Measurements from ENCODE around the gene MRTFA.
"Not testable (repeated sequence)": the region's sequence is repeated elsewhere in the genome, so short reads cannot be mapped to it uniquely, and the experiment has no call there.

Gene MRTFA

GRCh38 chr22:40586781-40587180, 49.7 kb downstream of the MRTFA start:
- H4K20me1 ChIP-seq, result peaks cover 32% of the 10 kb centered on the region
- no peak overlapping the region for H3K27ac ChIP-seq
- peaks cover 16% of the 10 kb centered on the region for H3K9me3 ChIP-seq
- no peak overlapping the region for H3K4me3 ChIP-seq
- no peaks in the 10 kb centered on the region for H3K27me3 ChIP-seq
- TF ChIP-seq Cebpa-rat (IDR thresholded peaks at IDR 0.05), result no peak
- no peak overlapping the region for H3K9ac ChIP-seq
- H3K4me2 ChIP-seq, result no peak overlapping the region
- peaks cover 60% of the 10 kb centered on the region for H3K36me3 ChIP-seq
- no peaks in the 10 kb centered on the region for H3K4me1 ChIP-seq

DNA sequence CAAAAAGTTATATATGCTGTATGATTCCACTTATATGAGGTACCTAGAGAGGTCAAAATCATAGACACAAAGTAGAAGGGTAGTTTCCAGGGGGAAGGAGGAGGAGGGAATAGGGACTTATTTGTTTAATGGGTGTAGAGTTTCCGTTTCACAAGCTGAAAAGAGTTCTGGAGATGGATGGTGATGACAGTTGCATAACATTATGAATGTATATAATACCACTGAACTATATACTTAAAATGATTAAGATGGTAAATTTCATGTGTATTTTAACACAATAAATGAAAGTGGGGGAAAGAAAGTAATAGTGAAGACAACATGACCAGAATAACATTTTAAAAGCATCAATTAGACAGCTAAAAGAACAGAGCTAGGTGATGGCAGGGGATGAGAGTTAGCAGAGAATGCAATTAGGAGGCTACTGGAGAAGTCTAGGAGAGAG, 51.2 kb downstream of the MRTFA start:
- peaks cover 16% of the 10 kb centered on the region for H3K9me3 ChIP-seq
- no peak overlapping the region for H3K4me2 ChIP-seq
- no peaks in the 10 kb centered on the region for H3K4me1 ChIP-seq
- H3K36me3 ChIP-seq, result peaks cover 57% of the 10 kb centered on the region
- H3K4me3 ChIP-seq, result no peak overlapping the region
- H3K27ac ChIP-seq, result no peak overlapping the region
- no peak for TF ChIP-seq Cebpa-rat (IDR thresholded peaks at IDR 0.05)
- no peak overlapping the region for H3K9ac ChIP-seq
- H3K27me3 ChIP-seq, result no peaks in the 10 kb centered on the region
- peaks cover 25% of the 10 kb centered on the region for H4K20me1 ChIP-seq

DNA sequence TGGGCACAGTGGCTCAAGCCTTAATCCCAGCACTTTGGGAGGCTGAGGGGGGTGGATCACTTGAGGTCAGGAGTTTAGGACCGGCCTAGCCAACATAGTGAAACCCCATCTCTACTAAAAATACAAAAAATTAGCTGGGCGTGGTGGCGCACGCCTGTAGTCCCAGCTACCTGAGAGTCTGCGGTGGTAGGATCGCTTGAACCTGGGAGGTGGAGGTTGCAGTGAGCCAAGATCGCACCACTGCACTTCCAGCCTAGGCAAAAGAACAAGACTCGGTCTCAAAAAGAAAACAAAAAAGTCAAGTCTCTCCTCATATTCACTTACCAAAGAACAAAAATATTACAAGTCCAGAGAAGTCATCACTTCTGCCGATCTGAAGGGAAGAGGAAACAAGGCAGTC, 51.8 kb downstream of the MRTFA start:
- H3K27me3 ChIP-seq, H3K4me1 ChIP-seq, H3K27ac ChIP-seq, H3K9ac ChIP-seq, H3K4me2 ChIP-seq, H3K4me3 ChIP-seq: not testable (repeated sequence)
- H4K20me1 ChIP-seq, result peaks cover 23% of the 10 kb centered on the region
- peaks cover 54% of the 10 kb centered on the region for H3K36me3 ChIP-seq
- peaks cover 16% of the 10 kb centered on the region for H3K9me3 ChIP-seq

DNA sequence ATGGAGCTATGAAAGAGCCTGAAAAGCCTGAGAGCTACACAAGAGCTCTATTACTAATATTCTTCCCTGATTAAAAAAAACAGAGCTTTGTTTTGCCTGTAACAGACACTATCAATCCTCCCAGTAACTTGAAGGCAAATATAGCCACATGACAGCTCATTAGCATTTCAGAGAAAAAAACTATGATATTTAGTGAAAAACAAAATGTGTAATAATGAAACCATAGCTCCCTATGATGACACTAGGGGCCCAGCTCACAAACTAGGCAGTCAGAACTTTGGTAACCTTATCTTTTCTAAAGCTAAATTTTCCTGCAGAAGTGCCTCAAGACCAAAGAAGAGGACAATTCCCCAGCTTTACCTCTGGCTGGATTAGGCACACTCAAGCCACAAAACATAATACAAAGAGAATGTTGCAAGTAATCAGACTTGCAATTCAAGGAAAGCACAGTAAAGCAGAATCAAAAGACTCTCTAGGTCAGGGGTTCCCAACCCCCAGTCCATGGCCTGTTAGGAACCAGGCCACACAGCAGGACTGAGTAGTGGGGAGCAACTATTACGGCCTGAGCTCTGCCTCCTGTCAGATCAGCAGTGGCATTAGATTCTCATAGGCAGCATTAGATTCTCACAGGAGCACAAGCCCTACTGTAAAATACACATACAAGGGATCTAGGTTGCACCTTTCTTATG, 53.3 kb downstream of the MRTFA start:
- peaks cover 46% of the 10 kb centered on the region for H3K36me3 ChIP-seq

DNA sequence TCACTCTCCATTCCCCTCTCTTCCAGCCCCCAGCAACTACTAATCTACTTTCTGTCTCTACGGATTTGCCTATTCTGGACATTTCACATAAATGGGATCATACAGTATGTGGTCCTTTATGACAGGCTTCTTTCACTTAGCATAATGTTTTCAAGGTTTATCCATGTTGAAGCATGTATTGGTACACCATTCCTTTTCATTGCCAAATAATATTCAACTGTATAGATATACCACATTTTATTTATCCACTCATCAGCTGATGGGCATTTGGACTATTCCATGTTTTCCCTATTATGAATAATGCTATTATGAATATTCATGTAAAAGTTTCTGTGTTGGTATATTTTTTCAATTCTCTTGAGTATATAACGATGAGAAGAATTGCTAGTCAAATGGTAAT, 54.5 kb downstream of the MRTFA start:
- no peaks in the 10 kb centered on the region for H3K4me1 ChIP-seq
- no peak overlapping the region for H3K9ac ChIP-seq
- peaks cover 36% of the 10 kb centered on the region for H3K36me3 ChIP-seq
- H4K20me1 ChIP-seq, result peaks cover 19% of the 10 kb centered on the region
- no peaks in the 10 kb centered on the region for H3K27me3 ChIP-seq
- H3K4me2 ChIP-seq, result no peak overlapping the region
- peaks cover 16% of the 10 kb centered on the region for H3K9me3 ChIP-seq
- TF ChIP-seq Cebpa-rat (IDR thresholded peaks at IDR 0.05), result no peak
- no peak overlapping the region for H3K27ac ChIP-seq
- no peak overlapping the region for H3K4me3 ChIP-seq

More for the DNA sequence above, 53.3 kb downstream of the MRTFA start:
- Histone ChIP-seq H3K27me3 (no peaks in the 10 kb centered on the region), H3K27ac (no peak overlapping the region), H3K4me3 (no peak overlapping the region), H3K9me3 (peaks cover 16% of the 10 kb centered on the region), H3K4me1 (no peaks in the 10 kb centered on the region), H4K20me1 (peaks cover 23% of the 10 kb centered on the region), H3K4me2 (no peak overlapping the region), H3K9ac (no peak overlapping the region)
- no peak for TF ChIP-seq Cebpa-rat (IDR thresholded peaks at IDR 0.05)

GRCh38 chr22:40580631-40581030, 55.9 kb downstream of the MRTFA start:
- peaks cover 28% of the 10 kb centered on the region for H3K36me3 ChIP-seq
- H4K20me1 ChIP-seq, result peaks cover 8% of the 10 kb centered on the region; the same call in 1 of the 2 replicates
- no peak for TF ChIP-seq Cebpa-rat (IDR thresholded peaks at IDR 0.05)

GRCh38 chr22:40578171-40578570, 58.3 kb downstream of the MRTFA start:
- Histone ChIP-seq H4K20me1 (0 out of 2 replicates have a peak, but pooled peaks cover 8% of the 10 kb centered on the region), H3K4me1 (no peaks in the 10 kb centered on the region), H3K27ac (no peak overlapping the region), H3K4me2 (no peak overlapping the region), H3K4me3 (no peak overlapping the region), H3K36me3 (peaks cover 8% of the 10 kb centered on the region), H3K9me3 (peaks cover 12% of the 10 kb centered on the region), H3K27me3 (no peaks in the 10 kb centered on the region), H3K9ac (no peak overlapping the region)
- TF ChIP-seq Cebpa-rat (IDR thresholded peaks at IDR 0.05), result no peak

More at GRCh38 chr22:40580631-40581030, 55.9 kb downstream of the MRTFA start:
- Histone ChIP-seq H3K4me1 (no peaks in the 10 kb centered on the region), H3K9ac (no peak overlapping the region), H3K4me2 (no peak overlapping the region), H3K27ac (no peak overlapping the region), H3K4me3 (no peak overlapping the region), H3K27me3 (no peaks in the 10 kb centered on the region), H3K9me3 (peaks cover 16% of the 10 kb centered on the region)

GRCh38 chr22:40572976-40573375, 63.5 kb downstream of the MRTFA start:
- H3K36me3 ChIP-seq, result peaks cover 31% of the 10 kb centered on the region
- peaks cover 41% of the 10 kb centered on the region for H3K9me3 ChIP-seq
- H3K27ac ChIP-seq, result no peak overlapping the region
- no peak for TF ChIP-seq Cebpa-rat (IDR thresholded peaks at IDR 0.05)
- H3K9ac ChIP-seq, result no peak overlapping the region
- H3K4me2 ChIP-seq, result no peak overlapping the region
- no peak overlapping the region for H3K4me3 ChIP-seq
- peaks cover 15% of the 10 kb centered on the region; the same call in 1 of the 2 replicates for H4K20me1 ChIP-seq
- H3K27me3 ChIP-seq, result no peaks in the 10 kb centered on the region
- 0 out of 2 replicates have a peak, but pooled peaks cover 12% of the 10 kb centered on the region for H3K4me1 ChIP-seq

- H3K4me2 ChIP-seq, result no peak overlapping the region
- no peaks in the 10 kb centered on the region for H3K27me3 ChIP-seq
- H3K27ac ChIP-seq, result no peak overlapping the region
- H3K9ac ChIP-seq, result no peak overlapping the region
- TF ChIP-seq Cebpa-rat (IDR thresholded peaks at IDR 0.05), result no peak
- H3K4me3 ChIP-seq, result no peak overlapping the region
- H3K9me3 ChIP-seq, result peaks cover 41% of the 10 kb centered on the region
- H4K20me1 ChIP-seq, result peaks cover 26% of the 10 kb centered on the region; the same call in 1 of the 2 replicates
- 0 out of 2 replicates have a peak, but pooled peaks cover 12% of the 10 kb centered on the region for H3K4me1 ChIP-seq
- H3K36me3 ChIP-seq, result peaks cover 31% of the 10 kb centered on the region
Measured at GRCh38 chr22:40571887-40572286, 64.6 kb downstream of the MRTFA start.

DNA sequence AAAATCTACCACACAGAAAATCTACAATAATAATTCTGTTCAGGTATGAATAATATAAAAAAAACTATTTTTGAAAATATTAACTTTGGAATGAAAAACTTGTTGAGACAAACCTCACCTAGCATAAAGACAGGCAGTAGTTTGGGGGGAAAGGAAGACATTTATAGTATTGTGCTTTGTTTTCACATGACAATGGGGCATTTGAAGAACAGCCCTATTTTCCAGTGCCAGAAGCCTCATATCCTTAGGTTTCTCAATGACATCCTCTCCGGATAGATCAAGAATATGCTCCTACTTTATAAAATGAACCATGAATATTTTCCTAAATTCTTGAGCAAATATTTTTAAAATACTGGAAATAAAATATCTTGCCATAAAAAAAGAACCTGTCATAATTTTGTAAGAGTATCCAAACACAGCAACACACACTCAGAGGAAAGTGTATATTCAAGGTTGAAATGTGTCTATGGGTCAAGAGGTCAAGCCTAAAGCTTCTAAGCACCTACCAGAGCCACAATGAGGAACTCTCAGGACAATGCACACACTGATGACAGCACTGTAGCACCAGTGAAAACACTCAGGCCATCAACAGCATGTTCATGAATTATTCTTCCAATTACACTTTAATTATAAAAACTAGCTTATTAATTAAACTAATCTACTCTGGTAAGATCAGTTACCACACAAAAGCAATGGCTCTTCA, 68.7 kb downstream of the MRTFA start:
- Histone ChIP-seq H3K36me3 (peaks cover 28% of the 10 kb centered on the region), H3K4me1 (0 out of 2 replicates have a peak, but pooled peaks cover 12% of the 10 kb centered on the region), H3K4me3 (no peak overlapping the region), H3K4me2 (no peak overlapping the region), H3K27ac (no peak overlapping the region), H3K9ac (no peak overlapping the region), H3K9me3 (peaks cover 32% of the 10 kb centered on the region), H3K27me3 (no peaks in the 10 kb centered on the region), H4K20me1 (peaks cover 53% of the 10 kb centered on the region; the same call in 1 of the 2 replicates)
- TF ChIP-seq Cebpa-rat (IDR thresholded peaks at IDR 0.05), result no peak
